Measurements from ENCODE around the gene GTF3A.

- no peak for TF ChIP-seq CTCF (IDR thresholded peaks at IDR 0.05; ENCODE audit: low read depth, low read length)
- no peak for TF ChIP-seq POLR2A (IDR thresholded peaks at IDR 0.05; ENCODE audit: extremely low read depth, insufficient read length)
- TF ChIP-seq MYC (IDR thresholded peaks at IDR 0.05; ENCODE audit: low read depth, low read length): no peak
Measured at GRCh38 chr13:27446986-27447583, 22.7 kb downstream of the GTF3A start.
